IPS-11a (cell line): ENCODE data around the gene E4F1.

Experiments used
- H3K4me3 ChIP-seq: one replicate; pipeline ENCODE4 v1.5.1; 2013; ENCODE audit warnings: low read depth, low read length, control low read depth

E4F1 gene

DNA sequence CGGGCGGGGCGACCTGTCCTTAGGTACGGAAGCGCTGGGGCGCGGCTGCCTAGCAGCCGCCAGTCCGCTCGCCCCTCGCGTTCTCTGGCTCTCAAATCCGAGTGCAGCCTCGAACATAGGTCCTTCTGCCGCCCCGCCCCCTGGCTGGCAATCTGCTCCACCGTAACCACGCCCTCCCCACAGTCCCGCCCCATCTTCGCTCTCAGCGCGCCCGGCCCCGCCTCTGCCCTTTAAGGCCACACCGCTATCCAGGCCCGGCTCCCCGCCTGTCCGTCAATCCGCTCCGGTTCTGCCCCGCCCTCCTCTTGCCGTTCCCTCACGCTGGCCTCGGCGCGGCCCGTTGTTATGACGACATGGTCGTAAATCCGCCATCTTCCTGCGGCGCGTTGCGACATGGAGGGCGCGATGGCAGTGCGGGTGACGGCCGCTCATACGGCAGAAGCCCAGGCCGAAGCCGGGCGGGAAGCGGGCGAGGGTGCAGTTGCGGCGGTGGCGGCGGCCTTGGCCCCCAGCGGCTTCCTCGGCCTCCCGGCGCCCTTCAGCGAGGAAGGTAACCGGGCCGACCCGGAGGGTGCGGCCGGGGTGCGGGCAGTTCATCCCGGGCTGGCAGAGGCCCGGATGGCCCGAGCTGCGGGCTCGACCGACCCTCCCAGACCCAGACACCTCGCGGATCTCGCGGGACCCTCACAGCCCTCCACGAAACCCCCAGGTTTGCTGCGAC lies at the start of gene E4F1:
E4F1 (plus strand) TSS at position 371 of the 721 bp plus-strand sequence; CDS start at position 394, 23 bp downstream.
- H3K4me3 ChIP-seq: peak within 1 kb of the TSS; percentile 82

GRCh38 chr16:2173916-2174315 lies 49.5 kb upstream of the E4F1 start:
- H3K4me3 ChIP-seq: no peak overlapping the region

GRCh38 chr16:2174396-2175131 lies 48.8 kb upstream of the E4F1 start:
- H3K4me3 ChIP-seq: no peak overlapping the region

DNA sequence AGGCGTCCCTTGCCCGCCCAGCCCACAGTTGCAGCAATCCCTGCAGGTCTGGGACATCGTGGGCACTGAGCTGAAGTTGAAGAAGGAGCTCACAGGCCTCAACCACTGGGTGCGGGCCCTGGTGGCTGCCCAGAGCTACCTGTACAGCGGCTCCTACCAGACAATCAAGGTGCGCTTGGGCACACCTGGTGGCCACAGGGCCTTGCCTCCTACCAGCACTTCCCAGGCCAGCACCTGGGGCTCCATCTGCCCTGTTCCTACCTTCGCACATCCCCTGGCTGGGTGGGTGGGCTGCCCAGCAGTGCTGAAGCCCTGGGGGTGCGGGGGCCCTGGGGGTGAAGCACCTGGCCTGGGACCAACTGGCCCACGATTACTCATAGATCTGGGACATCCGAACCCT lies 47.9 kb upstream of the E4F1 start:
- no peak overlapping the region for H3K4me3 ChIP-seq

- no peak overlapping the region for H3K4me3 ChIP-seq
Observed at GRCh38 chr16:2176047-2176446, 47.3 kb upstream of the E4F1 start.

DNA sequence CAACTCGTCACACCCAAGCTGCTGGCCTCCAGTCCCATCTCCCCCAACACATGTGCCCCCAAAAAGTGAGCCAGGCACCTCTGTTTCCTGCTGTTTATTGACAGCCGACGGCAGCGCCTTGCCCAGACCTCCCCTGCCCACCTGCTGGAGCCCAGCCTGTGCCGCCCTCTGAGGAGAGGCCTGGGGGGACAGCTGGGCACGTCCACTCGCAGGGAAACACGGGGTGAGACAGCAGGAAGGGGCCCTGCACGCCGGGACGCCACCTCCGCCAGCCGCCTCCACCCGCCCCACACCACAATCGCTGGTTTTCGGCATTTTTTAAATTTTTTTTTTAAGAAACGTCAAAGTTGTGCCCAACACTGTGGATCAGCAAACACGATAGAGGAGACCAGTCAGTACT lies 46.3 kb upstream of the E4F1 start:
- no peak overlapping the region for H3K4me3 ChIP-seq

- H3K4me3 ChIP-seq: no peak overlapping the region
Observed at GRCh38 chr16:2177561-2177960, 45.8 kb upstream of the E4F1 start.

DNA sequence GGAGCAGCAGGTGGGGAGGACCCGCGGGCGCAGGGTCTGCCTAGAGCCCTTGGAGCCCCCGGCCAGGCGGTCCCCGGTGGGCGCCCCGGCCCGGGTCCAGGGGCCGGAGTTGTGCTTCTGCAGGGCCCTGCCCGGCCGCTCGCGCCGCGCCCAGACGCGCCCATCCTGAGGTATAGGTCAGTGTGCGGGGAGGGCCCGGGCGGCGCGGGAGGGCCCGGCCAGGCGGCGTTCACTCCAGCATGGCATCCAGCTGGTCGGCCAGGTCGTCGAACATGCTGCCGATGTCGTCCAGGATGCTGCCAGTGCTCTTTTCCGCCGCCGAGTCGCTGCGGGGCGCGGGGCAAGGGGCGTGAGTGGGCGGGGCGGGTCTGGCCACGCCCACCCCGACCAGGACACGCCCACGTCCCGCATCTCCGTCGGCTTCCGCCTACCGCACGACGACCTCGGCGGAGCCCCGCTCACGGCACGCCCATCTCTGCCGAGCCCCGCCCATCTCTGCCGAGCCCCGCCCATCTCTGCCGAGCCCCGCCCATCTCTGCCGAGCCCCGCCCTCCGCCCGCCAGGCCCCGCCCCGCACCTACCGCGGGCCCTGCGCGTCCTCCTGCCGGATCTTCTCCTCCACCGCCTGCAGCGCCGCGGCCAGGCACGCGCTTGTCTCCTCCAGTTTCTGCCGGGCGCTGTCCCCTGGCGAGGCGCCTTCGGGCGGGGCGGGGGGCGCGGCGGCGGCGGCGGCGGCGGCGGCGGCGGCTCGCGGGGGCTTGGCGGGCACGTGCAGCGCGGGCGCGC lies 44.9 kb upstream of the E4F1 start:
- no peak overlapping the region for H3K4me3 ChIP-seq

DNA sequence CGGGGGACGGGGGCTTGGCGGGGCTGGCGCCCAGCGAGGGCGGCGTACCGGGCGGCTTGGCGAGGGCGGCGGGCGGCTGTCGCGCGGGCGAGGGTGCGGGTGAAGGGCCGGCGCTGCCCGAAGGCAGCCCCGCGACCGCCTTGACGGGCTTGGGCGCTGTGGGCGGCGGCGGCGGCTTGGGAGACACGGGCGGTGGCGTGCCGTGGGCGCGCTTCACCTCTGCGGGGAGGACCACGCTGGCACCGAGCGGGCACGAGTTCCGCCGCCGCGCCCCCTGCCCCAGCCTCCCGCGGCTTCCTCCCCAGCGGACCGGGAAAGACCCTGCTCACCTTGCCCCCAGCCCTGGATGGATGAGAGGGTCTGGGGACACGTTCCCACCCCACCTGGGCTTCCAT lies 44.3 kb upstream of the E4F1 start:
- H3K4me3 ChIP-seq: no peak overlapping the region

DNA sequence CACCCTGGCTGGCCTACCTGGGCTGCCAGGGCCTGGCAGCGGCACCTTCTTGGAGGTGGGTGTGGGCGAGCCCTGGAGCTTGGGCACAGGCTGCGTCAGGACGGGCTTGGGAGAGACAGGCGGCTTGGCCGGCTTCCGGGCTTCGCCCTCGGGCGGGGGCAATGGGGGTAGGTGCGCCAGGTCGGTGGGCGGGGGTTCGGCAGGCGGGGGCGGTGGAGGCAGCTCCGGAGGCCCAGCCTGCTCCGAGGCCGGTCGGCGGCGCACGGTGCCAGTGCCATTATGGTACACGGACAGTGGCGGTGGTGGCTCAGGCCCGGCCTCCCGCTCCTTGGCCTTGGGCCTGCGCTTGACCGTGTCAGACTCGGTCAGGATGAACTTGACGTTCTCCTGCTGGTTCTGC lies 43.8 kb upstream of the E4F1 start:
- no peak overlapping the region for H3K4me3 ChIP-seq

GRCh38 chr16:2180461-2180860 lies 42.9 kb upstream of the E4F1 start:
- no peak overlapping the region for H3K4me3 ChIP-seq

DNA sequence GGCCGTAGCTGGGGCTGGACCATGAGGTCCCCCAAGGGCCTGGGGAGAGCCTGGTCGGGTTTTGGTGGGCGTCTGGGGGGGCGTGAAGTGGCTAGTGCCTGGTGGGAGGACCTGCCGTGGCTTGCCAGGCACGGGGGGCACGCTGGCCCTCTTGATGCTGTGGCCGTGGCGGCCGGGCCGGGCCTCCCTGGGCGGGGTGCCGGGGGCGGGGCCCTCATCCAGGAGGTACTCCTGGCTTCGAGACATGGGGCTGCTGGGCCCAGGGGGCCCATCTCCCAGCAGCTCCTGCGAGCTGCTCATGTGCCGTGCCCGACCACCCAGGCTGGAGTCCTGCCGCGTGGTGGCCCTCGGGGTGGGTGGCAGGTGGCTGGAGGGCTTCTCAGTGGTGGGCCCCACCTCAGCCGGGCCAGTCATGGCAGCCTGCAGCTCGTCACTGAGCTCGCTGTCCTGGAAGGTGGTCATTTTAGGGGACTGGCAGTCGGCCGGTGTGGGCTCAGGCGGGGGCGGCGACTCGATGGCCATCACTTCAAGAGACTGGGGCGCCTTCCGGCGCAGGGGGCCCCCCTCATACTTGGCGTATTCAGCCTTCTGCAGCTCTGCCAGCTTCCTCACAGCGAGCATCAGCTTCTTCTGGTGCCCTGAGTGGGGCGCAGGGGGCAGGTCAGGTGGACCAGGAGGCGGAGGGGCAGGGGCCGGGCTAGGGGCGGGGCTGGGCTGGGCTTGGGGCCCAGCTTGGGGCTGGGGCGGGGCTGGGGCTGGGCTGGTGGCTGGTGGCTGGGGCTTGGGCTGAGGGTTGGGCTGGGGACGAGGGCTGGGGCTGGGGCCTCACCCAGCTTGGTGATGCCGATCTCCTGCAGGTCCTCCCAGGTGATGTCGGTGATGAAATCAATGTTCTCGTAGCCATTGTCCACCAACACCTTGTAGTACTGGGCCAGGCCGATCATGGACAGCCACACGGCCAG lies 42.1 kb upstream of the E4F1 start:
- H3K4me3 ChIP-seq: no peak overlapping the region

GRCh38 chr16:2181952-2182351 lies 41.4 kb upstream of the E4F1 start:
- no peak overlapping the region for H3K4me3 ChIP-seq

- no peak overlapping the region for H3K4me3 ChIP-seq
Observed at GRCh38 chr16:2183671-2184070, 39.7 kb upstream of the E4F1 start.

GRCh38 chr16:2184346-2184745 lies 39.0 kb upstream of the E4F1 start:
- no peak overlapping the region for H3K4me3 ChIP-seq

GRCh38 chr16:2184962-2185361 lies 38.4 kb upstream of the E4F1 start:
- H3K4me3 ChIP-seq: no peak overlapping the region

DNA sequence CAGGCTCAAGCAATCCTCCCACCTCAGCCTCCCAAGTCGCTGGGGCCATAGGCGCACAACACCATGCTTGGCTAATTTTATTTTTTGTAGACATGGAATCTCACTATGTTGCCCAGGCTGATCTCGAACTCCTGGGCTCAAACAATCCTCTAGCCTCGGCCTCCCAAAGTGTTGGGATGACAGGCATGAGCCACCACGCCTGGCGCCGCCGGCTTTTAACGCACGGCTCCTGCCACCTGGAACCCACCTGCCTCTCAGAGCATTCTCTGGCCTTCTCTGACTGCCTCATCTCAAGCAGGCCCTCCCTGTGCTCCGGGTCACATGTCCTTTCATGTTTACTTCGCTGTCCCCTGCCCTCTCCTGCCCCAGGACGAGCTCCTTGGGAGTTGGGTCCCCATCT lies 37.3 kb upstream of the E4F1 start:
- H3K4me3 ChIP-seq: no peak overlapping the region

- H3K4me3 ChIP-seq: no peak overlapping the region
Observed at GRCh38 chr16:2186505-2186904, 36.9 kb upstream of the E4F1 start.

DNA sequence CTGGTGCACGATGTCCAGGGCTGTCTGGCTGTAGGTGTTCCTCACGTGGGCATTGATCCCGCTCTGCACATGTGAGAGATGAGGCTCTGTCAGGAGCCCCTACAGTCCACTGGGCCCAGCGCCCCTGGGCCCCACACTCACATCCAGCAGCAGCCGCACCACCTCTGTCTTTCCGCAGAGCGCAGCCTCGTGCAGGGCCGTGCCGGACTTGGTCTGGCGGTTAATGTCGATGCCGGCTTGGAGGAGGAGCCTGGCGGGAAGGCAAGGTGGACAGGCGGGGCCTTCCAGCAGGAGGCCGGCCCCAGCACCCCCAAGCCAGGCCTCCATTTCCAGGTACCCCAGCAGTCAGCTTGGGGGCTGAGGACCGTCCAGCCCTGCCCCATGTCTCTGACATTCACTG lies 36.2 kb upstream of the E4F1 start:
- H3K4me3 ChIP-seq: no peak overlapping the region

DNA sequence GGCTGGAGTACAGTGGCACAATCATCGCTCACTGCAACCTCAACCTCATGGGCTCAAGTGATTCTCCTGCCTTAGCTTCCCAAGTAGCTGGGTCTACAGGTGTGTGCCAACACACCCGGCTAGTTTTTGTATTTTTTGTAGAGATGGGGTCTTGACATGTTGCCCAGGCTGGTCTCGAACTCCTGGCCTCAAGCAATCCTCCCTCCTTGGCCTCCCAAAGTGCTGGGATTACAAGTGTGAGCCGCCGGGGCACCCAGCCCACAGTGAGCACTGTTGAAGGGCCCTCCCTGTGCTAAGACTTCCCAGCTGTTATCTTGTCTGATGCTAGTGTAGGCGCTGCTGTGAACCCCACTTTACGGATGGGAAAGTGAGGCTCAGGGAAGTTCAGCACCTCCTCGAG lies 35.0 kb upstream of the E4F1 start:
- H3K4me3 ChIP-seq: no peak overlapping the region
